GM19324 (cell line): Measurements from ENCODE around the gene CRYGN.

Source experiments
- ATAC-seq: cut with Tn5 transposase; IDR thresholded peaks from one replicate; pipeline ENCODE4 v1.9.1; 2021; ENCODE audit warnings: mild to moderate bottlenecking, moderate library complexity; ENCODE audit not compliant: unreplicated experiment, low FRiP score

CRYGN gene

DNA sequence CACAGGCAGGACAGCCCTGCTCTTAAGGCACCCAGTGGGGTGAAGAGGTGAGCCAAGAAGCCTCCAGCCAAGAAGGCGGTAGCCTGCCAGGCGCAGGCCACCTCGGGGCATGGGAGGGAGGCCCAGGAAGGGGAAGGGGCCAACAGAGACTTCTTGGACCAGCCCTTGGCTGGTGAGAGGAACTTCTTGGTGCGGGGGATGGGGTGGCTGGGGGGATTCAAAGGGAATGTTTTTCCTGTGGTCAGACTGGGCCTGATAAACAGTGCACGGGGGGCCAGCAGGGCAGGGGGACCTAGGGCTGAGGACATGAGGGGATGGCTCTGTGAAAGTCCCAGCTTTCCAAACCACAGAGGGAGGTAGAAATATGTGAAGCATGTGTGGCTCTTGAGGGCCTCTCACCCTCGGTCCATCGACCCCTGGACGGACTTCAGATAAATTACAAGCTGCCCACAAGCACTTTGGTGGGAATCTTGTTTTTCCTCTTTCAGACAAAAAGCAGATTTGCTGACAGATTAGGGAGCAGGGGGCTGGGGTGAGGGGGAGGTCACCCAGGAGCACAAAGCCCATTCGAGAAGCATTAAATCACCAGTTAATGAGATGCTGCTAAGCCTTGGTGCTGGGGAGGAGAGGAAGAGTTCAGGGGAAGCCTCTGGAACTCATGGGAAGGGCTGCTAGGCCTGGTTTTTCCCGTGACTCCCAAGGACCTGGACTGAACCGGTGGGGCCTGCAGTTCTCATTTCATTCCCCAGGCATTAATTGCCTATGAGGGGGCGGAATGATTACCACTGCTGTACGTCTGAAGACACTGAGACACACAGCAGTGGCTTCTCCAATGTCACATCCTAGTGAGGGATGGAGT lies 11.3 kb downstream of the CRYGN start:
- no peak for ATAC-seq

DNA sequence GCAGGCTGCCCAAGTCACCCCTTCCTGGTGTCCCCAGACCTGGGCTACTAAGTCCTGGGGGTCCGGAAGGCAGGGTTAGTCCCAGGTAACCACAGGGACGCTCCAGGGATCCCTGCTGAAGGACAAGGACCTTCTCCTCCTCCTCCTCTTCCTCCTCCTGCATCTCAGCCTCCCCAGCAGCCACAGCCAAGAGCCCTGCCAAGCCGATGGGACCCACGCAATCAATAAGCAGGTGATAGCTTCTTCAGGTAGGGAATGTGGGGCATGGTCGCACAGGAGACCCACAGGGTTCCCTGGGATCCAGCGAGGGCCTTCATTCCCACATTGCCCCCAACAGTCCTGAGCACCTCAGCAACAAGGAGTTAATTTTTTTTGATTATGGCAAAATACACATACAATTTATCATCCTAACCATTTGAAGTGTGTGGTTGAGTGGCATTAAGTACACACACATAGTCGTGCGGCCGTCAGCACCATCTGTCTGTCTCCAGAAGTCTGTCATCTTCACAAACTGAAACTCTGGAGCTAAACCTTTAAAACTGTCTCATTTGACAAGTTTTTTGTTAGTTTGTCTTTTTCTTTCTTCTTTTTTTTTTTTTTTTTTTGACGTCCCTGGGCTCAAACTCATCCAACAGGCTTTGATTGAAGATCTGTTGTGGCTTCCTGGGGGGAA lies 12.1 kb downstream of the CRYGN start:
- no peak for ATAC-seq

DNA sequence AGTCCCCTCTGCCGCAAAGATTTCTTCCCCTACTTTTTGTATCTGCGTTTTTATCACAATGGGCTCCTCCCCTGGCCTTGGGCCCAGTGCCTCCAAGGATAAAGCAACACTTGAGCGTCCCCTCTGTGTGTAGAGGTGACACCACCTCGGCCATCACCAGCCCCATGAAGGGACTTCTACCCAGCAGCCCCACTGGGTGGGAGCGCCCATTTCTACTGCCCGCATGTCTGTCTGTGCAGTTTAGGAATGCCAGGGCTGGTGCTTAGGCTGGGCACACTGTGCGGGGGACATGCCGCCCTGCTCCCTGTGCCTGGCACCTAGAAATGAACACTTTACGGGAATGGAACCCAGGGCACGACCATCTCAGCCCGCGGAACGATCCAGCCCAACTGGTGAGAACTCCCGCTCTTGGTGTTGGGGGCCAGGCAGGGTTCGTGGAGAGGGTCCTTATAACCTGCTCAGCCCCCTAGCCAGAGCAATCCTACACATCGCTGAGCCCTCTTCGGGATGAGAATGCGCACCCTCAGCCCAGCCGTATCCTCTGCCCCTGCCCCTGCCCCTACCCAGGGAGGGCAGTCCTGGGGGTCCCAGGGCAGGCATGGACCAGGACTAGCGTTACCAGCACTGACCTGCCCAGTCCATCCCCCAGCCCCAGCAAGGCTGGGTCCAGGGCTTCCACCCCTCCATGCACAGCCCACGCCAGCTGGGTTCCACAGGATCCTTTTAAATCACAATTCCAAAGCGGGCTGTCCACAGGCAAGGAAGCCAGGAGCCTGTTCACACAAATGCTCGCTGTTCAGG lies 12.8 kb downstream of the CRYGN start:
- ATAC-seq = no peak

DNA sequence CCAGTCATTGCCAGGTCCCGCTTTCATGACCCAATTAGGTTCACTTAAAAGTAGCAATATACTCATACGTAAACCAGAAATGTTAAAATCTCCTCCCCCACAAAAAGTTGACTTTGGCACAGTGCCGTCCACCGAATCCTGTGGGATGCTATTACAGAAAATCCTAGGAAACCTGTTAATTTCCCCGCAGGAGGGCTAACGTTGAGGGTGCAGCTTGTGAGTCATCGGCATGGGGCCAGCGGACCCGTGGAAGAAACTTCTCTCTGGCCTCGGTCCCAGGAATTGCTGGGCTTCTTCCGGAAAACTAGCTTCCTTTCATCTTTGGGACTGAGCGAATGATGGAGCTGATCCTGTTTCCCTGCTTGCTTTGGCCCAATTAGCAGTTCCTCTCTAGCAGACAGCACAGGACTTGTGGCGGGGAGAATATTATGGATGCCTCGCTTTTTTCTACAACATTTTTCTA lies 13.5 kb downstream of the CRYGN start:
- no peak for ATAC-seq

DNA sequence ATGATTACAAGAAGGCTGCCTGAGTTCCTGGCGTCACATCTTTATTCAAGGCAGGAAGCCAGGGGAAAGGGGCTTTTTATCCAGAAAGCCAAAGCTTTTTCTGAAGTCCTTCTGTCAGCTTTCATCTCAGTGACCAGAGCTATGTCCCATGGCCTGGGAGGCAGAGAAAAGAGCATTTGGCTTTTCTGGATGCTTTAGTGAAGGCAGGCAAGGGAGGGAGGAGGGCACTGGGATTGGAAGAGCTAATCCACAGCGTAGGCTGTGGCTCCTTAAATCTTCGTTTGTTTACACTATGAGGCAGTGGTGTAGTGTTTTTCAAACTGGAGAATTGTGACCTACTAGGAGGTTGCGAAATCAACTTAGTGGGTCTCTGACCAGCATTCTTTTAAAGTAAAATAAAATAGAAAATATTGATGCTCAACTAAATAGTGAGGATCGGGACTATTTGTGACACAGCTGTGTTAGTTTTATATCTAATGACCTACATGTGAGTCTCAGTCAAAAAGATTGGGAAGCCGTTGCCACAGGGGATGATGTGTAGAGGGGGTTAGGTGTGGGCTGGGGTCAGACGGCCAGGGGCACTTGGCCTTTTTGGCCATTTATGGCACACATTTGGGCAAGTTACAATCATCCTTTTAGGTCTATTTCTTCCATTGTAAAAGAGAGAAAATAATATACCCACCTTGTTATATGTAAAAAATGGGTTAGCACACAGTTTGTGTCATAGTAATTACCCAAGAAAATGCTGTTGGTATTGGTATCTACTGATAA lies 14.1 kb downstream of the CRYGN start:
- no peak for ATAC-seq

DNA sequence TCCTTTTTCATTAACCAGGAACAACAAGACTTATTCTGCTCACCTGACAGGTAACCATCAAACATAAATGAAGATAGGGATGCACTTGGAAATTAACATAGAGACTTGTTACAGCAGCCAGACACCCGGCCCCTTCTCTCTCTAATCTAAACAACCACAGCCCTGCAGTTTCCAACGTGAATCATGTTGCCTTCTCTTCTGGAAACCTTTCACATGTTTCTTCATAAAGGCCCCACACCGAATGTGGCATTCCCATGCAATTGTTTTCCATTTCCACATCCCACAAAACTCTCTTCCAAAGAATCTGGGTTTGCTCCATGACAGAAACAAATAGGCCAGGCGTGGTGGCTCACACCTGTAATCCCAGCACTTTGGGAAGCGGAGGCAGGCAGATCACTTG lies 15.1 kb downstream of the CRYGN start:
- ATAC-seq = no peak

DNA sequence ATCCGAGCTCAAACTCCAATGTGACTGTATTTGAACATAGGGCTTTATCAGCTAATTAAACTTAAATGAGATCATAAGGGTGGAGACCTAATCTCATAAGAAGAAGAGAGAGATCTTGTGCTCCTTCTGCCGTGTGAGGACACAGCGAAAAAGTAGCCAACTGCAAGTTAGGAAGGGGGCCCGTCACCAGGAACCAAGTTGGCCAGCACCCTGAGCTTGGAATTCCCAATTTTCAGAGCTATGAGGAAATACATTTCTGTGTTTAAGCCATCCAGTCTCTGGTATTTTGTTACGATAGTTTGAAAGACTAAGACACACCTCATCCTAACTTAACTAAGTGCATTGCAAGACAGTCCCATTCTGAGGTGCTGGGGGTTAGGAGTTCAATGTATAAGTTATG lies 16.0 kb downstream of the CRYGN start:
- ATAC-seq = no peak

DNA sequence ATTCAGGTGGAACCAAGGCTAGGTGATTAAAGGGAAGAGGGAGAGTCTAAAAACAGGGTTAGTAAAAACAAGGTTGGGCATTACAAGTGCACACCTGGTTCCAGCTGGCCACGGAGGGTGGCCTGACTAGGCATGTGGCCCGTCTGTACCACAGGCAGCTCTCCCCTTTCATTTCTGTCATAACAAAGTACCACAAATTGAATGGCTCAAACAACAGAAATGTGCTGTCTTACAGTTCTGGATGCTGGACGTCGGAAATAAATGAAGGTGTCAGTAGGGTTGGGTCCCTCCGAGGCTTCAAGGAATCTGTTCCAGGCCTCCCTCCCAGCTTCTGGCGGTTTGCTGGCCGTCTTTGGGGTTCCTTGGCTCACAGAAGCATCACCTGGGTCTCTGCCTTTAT lies 16.7 kb downstream of the CRYGN start:
- no peak for ATAC-seq

DNA sequence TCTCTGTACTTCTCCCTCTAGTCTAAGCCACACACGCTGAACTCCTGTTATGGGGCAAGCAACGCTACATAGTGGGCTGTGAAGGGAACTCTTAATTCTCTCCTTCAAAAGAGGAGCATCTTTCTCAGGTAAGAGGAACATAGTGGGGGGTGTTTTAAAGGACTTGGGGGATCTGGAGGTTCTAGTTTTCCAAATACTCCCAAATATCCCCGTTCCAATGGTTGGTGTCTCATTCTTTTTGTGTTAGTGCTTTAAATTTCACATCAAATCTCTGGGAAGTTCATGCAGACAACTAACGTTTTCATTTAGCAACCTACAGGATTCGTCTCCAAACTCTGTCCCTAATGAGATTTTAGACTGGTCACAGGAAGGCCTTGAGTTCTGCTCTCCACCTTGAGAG lies 17.7 kb downstream of the CRYGN start:
- ATAC-seq = no peak

DNA sequence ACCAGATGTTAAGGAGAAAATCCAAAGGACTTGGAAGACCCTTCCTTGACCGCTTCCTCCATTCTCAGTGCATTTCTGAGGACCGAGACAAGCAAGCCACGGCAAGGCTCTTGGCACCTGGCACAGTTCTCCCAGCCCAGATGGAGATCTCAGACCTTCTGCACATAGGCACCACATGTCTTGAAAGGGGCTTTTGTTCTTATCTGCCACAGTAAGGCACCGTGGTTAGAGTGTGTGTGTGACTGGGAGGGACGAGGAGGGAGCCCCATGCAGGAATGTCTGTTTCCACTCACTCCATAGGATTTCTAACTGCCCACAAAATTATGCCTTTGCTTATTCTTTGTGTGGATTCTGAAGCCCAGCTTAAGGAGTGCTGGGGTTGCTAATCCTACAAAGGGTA lies 19.8 kb downstream of the CRYGN start:
- no peak for ATAC-seq

DNA sequence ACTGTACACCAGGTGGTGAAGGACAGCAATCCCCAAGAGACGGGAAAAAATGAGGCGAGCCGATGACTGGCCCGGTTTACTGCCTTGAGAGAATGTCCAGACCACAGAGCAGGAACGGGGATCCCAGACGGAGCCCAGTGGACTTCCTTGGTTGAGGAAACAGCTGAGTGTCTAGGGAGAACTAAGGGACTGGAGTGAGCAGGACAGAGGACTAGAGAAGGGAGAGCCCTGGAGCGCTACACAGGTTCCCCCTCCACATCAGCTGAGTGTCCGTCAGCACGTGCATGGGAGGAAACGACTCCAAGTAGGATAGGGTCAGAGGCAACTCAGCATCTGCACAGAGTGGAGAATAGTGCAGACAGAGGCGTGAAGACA lies 23.0 kb downstream of the CRYGN start:
- ATAC-seq = no peak

DNA sequence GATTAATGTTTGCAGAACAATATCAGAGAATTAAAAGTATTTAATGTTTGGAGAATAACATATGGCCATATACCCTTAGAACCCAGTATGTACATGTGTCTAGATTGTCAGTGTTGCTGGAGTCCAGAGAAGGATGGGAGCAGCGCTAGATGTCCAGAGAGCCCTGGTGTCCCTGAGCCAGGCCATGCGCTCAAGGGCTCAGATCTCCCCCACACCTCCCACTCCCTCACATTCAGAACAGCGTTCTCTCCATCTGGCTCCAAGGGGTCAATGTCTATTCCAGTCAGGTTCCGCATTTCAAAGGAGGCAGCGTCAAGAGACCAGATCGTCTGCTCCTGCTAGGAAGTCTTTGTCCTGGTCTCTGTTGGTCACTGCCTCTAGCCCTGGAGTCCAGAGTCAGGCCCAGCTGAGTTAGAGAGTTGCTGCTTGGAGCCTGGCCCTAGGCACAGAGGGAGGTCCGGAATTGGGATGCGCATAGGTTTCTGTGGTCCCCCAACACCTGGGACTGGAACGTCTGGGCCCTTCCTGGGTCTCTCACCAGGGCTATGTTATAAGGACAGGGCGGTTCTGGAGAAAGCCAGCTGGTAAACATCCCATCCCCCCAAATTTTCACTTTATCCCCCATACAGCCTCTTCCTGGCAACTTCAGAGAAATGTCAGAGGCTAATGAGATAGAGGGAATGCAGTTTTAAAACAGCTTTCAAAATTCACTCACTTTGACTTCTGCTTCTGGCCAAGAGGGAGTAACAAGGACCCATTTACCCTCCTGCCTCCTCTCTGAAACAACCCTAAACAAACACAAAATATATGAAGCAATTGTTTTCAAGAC lies 23.6 kb downstream of the CRYGN start:
- ATAC-seq = no peak

DNA sequence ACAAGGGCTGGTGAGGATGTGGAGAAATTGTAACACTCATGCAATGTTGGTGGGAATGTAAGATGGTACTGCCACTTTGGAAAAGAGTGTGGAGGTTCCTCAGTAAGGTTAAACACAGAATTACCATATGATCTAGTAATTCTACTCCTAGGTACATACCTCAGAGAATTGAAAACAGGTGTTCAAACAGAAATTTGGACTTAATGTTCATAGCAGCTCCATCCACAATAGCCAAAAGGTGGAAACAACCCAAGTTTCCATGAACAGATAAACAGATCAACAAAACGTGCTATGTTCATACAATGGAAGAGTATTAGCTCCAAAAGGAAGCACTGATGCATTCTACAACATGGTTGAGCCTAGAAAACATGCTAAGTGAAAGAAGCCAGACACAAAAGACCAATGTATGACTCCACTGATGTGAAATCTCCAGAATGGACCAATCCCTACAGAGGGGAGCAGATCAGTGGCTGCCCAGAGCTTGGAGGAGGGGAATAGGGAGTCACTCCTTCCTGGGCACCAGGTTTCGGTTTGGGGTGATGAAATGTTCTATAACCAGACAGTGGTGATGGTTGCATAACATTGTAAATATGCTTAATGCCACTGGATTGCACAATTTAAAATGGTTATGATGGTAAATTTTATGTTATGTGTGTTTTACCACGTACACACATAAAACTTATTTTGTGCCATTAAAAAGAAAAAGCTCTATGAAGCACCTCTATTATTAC lies 24.4 kb downstream of the CRYGN start:
- ATAC-seq = no peak

DNA sequence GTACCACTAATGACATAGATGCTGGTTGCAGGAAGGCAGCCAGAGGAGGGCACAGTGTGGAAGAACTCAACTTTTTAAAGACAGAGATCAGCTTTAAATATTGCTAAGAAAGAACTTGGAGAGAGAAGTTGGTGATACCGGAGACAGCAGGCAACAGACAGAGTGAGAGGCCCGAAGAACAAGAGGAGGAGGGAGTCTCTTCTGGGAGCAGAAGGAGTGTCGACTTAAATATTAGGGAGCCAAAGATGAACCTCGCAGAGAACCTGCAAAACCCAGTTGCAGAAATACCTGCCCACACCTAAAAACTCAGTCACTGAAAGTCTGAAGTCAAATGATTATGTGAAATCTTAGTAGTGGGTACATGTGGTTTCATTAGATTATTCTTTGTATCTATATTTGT lies 26.7 kb downstream of the CRYGN start:
- ATAC-seq = no peak

DNA sequence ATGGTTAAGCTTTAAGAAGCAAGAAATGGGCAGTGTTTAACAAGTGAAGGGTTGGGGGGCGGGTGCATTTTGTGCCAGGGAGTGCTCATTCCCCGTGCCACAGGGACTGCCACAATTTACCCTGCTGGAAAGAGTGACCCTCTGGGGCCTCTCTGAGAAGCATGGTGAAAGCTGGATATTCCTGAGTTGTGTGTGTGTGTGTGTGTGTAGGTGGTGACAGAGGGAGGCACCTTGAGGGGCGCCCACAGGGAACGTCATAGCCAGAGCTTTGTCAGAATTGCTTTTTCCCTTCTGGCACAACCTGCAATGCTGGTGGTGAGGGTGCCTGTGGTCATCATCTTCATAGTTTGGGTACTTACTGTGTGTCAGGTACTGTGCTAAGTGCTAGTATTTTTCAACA lies 27.6 kb downstream of the CRYGN start:
- no peak for ATAC-seq

DNA sequence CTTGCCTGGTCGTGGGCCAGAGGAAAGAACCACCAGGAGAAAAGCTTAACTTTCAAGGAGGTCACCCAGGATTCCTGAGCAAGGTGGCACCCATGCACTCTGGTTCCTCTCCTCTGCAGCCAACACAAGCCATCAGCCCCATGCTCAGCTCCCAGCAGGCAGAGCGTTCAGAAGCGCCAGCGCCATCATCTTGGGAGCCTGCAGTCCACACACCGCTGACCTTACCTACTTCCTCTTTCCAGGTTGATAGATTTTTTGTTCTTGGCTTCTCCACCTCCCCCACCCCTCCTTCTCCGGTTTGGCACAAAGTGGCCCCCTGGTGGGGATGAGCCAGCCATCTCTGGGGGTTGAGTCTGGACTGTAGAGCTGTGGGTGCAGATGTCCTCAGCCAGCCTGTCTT lies 28.4 kb downstream of the CRYGN start:
- no peak for ATAC-seq

DNA sequence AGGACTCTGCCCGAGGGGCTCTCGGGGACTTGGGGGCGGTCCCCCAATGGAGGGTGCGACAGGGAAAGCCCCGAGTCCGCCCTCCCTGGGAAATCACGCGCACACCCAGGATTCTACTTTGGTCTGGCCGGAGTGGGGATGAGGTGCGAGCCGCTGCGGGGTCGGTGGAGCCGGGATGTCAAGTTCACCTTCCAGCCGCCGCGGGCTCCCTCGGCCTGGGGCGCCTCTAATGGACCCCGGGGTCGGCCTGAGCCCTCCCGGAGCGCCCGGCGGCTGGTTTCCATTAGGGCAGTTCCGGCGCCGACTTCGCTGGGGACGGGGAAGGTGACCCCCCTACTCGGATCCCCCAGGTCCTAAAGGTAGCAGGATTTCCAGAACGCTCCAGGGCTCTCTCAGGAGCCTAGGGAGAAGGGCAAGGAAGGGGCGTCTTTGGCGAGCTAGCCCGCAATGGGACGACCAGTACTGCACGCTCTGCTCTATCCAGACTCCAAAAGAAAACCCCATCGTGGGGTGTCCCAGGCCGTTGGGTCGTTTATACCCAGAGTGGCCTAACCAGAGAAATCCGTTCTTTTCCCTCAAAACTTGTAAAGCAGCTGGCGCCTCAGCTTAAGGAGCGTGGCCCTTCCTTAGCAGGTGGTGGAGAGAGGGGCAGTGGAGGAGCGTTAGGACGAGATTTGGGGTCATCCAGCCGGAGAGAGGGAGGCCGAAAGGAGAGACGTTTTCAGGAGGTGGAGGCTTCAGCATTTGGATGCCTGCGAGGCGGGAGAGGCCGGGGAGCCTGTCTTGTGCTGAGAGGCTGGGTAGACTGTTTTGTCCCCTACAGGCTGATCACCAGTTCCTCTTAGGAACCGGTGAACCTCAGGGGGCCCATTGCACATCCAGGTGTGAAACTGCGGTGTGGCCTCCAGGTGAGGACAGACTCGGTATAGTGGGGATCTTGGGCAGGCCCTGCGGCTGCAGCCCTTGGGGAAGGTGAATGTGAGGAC lies 29.2 kb downstream of the CRYGN start:
- ATAC-seq = no peak
